Activated CD8-positive, alpha-beta memory T cell treated with anti-CD3 and anti-CD28 coated beads, Interleukin-2, amount 50 U/mL, for 24 hours (primary cell): ENCODE data around the gene RAC2.
"Not testable (repeated sequence)": the region's sequence is repeated elsewhere in the genome, so short reads cannot be mapped to it uniquely, and the experiment has no call there.

ENCODE experiments used
- DNase-seq: peaks from one replicate; pipeline ENCODE4 v3.0.0-alpha.2; 2020; ENCODE audit errors: extremely low read depth

The RAC2 gene

DNA sequence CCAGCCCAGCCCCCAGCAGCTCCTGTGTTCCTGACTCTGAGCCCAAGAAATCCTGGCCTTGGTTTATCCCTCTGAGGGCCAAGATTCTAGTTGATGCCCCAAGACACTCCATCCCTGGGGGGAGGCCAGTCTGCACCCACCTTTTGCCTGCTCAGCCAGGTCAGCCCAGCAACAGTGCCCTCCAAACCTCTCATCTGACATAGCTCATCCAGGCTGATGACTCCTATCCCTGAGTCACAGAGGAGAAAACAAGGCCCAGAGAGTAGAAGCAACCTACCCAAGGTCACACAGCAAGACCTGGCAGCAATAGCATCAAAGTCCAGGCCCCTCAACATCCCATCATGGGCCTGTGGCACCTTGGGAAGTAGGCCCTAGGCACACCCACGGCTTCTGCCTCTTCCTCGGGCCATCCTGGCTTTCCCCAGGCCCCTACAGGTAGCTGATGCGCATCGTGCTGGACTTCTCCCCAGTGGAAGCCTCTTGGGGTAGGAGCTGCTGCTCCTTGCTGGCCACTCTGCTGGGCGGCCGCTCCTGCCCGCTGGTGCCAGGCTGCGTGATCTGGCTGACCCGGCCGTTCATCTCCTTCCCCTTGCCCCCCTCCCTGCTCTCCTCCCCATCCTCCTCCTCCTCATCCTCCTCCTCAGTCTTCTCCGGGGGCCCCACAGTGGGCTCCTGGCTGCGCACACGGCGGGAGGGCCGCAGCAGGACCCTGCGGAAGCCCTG is 37.8 kb downstream of the RAC2 start:
- DNase-seq: no peak

DNA sequence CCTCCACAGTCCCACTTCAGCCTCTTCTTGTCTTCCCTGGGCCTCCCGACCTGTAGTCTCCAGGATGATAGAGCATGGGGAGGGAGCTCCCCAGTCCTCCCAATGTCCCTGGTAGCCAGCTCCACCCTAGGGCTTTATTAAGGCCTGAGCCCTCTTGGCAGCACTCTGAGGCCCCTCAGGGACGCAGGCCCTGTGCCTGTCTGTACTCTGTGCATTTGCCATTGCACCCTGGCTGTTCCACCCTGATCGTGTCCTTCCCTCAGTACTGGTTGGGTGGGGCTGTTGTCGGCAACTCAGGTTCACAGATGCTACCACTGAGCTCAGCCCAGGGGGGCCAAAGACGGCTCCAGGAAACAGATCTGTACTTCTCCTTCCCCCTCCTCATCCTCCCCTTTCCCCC is 39.0 kb downstream of the RAC2 start:
- DNase-seq: no peak

DNA sequence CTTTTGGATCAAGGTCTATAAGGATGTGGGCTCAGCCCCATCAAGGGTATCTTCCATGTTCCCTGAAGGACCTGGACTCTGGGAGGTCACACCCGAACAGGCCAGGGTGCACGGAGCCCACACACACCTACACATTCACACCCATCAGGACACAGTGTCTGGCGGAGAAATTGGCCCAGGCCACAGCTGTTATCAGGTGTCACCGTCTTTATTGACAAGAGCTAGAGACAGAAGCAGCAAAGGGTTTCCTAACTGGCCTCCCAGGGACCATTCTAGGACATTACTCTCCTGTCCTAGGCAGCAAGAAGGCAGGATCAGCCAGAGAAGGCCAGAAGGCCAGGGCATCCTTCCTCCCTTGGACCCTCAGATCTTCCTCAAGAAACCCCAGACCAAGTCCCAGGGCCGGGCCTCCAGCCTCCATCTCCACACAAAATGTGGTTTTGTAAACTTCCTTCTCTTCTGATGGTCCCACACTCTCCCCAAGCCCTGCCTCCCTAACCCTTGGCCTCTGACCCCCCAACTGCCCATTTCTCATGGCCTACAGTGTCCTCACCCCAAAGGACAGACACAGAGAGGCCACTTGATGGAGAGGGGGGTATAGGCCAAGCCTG is 39.9 kb downstream of the RAC2 start:
- no peak for DNase-seq

- no peak for DNase-seq
Observed at GRCh38 chr22:37203354-37204044, 40.6 kb downstream of the RAC2 start.

DNA sequence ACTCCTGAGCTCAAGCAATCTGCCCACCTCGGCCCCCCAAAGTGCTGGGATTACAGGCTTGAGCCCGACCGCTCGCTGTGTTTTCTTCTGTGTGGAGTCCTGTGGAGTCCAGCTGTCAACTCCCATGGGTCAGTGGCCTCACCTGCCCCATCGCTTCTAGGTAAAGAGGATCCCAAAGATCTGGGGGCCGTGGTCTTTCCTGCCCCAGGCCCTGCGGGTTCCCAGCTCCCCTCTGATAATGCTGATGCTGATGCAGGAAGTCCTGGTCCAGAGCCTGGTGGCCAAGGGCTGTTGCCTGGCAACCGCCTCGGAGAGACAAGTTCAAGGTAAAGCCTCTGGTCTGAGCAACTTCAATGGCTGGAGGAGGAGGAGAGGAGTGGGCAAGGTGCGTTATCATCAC is 41.4 kb downstream of the RAC2 start:
- DNase-seq: no peak

GRCh38 chr22:37202001-37202555 is 42.0 kb downstream of the RAC2 start:
- DNase-seq: no peak

DNA sequence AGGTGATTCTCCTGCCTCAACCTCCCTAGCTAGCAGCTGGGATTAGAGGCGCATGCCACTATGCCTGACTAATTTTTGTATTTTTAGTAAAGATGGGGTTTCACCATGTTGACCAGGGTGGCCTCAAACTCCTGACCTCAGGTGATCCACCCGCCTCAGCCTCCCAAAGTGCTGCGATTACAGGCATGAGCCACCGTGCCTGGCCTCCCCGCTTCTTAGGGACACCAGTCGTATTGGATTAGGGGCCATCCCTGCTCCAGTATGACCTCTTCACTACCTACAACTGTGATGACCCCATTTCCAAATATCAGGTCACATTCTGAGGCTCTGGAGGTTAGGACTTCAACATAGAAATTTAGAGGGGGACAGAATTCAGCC is 42.6 kb downstream of the RAC2 start:
- not testable (repeated sequence) for DNase-seq

GRCh38 chr22:37199760-37200108 is 44.3 kb downstream of the RAC2 start:
- DNase-seq: no peak

DNA sequence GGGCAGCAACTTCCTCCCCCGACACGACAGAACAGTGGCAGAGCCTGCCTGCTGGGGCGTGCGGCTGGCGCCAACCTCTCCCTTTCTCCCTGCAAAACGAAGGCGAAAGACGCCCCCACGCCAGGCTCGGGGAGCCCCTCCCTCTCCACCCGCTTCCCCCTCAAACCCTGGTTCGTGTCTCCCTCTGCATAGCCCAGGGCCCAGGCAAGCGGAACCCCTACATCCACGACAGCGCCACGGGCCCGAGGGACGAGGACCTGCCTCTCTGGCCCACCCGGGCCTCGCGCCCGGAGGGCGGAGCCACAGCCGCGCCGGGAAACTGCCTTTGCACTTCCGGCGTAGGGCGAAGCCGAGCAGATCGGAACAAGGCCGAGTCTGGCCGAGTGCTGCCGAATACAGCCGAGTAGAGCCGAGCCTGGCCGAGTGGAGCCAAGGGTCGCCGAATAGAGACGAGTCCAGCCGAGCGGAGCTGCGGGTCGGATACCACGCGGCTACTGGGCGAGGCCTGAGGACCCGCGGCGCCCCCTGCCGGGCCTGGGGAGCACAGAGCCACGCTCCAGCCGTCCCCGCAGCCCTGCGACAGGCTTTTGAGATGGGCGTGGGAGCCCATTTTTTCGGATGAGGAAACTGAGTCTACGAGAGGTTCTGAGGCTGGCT is 44.8 kb downstream of the RAC2 start:
- DNase-seq: peak; percentile 96

- peak; percentile 76 for DNase-seq
Observed at GRCh38 chr22:37198258-37199102, 45.6 kb downstream of the RAC2 start.

DNA sequence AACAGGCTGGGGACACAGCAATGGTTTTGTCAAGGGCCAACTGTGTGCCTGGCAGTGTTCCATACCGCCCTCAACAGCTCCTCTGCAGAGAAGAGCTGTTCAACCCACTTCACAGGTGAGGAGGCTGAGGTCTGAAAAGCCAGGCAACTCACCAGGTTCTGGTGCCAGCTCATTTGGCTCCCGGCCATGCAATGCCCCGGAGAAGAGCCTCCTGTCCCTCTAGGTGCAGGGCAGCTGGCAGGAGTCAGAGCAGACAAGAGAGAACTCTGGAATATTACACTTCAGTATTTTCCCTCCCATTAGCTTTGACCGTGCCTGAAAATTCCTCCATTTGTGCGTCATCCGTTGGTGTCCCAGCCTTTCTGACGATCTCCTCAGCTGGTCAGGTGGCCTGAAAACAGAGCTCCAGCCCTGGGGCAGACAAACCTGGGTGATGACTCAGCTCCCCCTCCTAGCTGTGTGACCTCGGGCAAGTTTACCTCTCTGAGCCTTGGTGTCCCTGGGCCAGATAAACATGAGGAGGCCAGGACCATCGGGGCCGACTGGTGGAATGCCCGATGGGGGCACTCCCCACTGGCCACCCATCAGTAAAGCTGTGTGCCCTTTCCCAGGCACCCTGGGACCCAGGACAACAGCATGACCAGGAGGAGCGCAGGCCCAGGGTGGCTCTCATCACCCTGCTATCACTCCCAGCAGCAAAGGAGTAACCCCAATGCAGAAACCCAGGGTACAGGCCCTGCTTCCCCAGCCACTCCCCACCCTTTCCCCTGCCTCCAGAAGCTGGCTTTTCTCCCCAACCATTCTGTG is 46.4 kb downstream of the RAC2 start:
- DNase-seq: no peak

DNA sequence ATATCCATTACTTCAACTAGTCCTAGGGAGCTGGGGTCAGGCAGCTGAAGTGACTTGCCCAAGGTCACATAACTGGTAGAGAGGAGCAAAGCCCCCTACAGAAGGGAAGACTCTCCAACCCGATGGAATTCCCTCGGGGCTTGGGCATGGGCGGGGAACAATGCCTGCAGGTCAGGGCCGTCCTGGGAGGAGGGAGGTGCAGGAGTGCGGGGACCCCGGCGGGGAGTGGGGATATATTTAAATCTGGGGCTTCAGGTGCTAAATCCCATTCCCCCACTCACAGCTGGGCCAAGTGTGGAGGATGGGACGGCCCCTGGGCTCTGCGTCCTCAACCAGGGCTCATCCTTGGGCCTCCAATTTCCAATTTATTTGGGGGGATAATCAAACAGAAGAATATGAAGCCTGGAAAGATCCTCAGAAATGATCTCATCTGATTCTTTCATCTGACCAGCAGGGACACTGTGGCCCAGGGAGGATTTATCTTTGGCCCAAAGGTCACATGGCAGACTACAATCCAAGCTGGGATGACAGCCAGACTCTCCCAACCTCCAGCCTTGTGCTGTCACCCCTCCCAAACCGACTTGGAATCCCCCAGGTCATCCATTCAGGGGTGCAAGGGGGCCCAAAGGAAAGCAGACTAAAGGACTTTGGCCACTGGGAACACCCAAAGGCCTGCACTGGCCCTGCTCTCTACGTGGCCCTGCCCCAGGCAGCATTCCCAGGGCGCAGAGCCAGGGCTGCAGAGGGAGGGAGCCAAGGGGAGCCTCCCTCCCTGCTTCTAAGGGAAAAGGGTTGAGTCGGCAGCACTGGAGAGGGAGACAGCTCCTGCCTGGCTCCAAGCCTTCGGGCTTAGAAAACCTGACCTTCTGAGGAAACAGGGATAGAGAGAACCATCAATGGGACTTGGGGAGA is 47.3 kb downstream of the RAC2 start:
- no peak for DNase-seq

DNA sequence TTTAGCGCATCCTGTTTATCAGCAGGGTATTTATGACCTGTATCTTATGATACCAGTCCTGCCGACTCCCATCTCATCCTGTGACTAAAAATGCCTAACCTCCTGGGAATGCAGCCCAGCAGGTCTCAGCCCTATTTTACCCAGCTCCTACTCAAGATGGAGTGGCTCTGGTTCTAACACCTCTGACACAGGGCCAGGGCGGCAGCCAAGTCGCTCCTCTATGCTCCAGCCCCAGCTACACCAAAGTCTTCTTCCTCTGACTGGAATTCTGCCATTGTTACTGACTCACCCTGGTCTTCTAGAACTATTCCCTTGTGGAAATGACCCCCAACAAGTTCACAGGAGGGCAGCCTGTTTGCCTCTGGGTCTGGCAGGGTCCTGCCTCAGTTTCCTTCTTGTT is 48.1 kb downstream of the RAC2 start:
- no peak for DNase-seq

DNA sequence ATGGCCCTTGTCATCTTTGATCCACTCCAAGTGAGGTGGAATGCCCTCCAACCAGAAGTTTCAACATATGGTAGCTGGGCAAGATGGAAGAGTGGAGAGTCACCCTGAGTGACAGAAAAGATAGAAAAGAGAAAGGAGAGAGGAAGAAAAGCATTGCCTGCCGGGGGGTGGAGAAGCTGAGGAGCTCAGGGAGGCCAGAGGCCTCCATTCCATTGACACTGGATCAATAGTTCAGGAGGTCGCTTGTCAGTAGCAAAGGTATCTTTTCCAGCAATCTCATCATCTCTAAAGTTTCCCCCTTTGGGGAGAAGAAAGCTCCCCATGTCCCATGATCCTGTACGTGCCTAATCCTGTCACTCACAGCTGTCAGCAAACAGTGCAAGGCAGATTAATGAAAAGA is 49.3 kb downstream of the RAC2 start:
- no peak for DNase-seq

DNA sequence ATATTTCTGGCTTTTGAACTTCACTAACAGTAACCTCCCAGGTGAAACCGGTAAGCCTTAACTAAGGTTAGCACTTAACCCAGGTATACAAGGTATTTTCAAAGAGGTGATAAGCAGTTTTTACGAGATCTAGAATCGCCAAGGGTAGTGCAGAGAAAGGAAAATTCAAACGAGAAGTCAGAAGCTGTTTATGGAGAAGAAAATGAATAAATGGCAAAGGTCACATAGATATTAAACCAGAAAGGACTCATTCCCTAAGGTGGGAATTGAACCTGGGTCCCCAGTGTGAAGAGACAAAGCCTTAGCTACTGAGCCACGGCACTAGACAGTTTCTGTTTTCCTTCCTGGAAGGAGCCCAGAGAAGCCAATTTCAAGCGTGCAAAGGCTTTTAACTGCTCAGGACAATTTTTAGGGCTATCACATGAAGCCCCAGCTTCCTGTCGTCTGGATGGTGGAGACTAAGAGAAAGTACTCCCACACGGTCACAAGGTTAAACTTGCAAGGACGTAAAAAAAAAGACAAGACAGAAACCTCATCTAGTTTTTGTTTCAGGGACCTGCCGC is 50.4 kb downstream of the RAC2 start:
- peak; percentile 30 for DNase-seq

- DNase-seq: no peak
Observed at GRCh38 chr22:37192741-37193140, 51.3 kb downstream of the RAC2 start.

- no peak for DNase-seq
Observed at GRCh38 chr22:37192204-37192603, 51.9 kb downstream of the RAC2 start.

- no peak for DNase-seq
Observed at GRCh38 chr22:37190262-37190780, 53.7 kb downstream of the RAC2 start.

GRCh38 chr22:37188901-37189466 is 55.1 kb downstream of the RAC2 start:
- no peak for DNase-seq
